ENCODE results near the gene EPO. TPM values are rescaled to one million over a fixed set of nuclear protein-coding genes. Genes with fewer than 3 reads are reported as not detected.

Gene EPO
- total RNA-seq, result not detected in 2 replicates

GRCh38 chr7:100720279-100720670 is at the start of gene EPO:
Gene EPO, plus strand, starts transcription at chr7:100720468. Its CDS starts 513 bp downstream, at chr7:100720981.

GRCh38 chr7:100673302-100673941 is 46.8 kb upstream of the EPO start, which contains the start of gene GNB2:
Gene GNB2, plus strand, starts transcription at chr7:100673740. Its CDS starts 2,526 bp downstream, at chr7:100676266.

GRCh38 chr7:100694098-100694745 is 26.0 kb upstream of the EPO start, which contains the start of gene GIGYF1:
Gene GIGYF1, minus strand, starts transcription at chr7:100694250. Its CDS starts 6,012 bp downstream, at chr7:100688238.

GRCh38 chr7:100705753-100706671 is 14.3 kb upstream of the EPO start, which contains the start of gene POP7:
Gene POP7, plus strand, starts transcription at chr7:100706121. Its CDS starts 710 bp downstream, at chr7:100706831.

Other genes with a start within 250 kb of the EPO start
- 47.4 and 52.5 TPM in 2 replicates for gene TSC22D4, start 241.3 kb upstream of the EPO start, total RNA-seq
- 1.8 and 3.9 TPM in 2 replicates for gene NYAP1, start 236.5 kb upstream of the EPO start, total RNA-seq
- 9.1 and 16.0 TPM in 2 replicates for gene AGFG2, start 181.3 kb upstream of the EPO start, total RNA-seq
- 0.34 and 1.2 TPM in 2 replicates for gene SAP25, start 146.6 kb upstream of the EPO start, total RNA-seq
- 34.2 and 58.7 TPM in 2 replicates for gene LRCH4, start 134.3 kb upstream of the EPO start, total RNA-seq
- 0.50 and 1.0 TPM in 2 replicates for gene FBXO24, start 134.1 kb upstream of the EPO start, total RNA-seq
- 396 and 411 TPM in 2 replicates for gene PCOLCE, start 118.1 kb upstream of the EPO start, total RNA-seq
- gene MOSPD3, start 107.9 kb upstream of the EPO start, total RNA-seq, result 17.2 and 21.4 TPM in 2 replicates
- gene TFR2, start 78.9 kb upstream of the EPO start, total RNA-seq, result 0.17 and 0.30 TPM in 2 replicates
- gene ACTL6B, start 64.0 kb upstream of the EPO start, total RNA-seq, result not detected in 2 replicates
- gene GNB2, start 46.7 kb upstream of the EPO start, total RNA-seq, result 283 and 322 TPM in 2 replicates
- 9.2 and 11.8 TPM in 2 replicates for gene GIGYF1, start 26.2 kb upstream of the EPO start, total RNA-seq
- 56.2 and 63.2 TPM in 2 replicates for gene POP7, start 14.3 kb upstream of the EPO start, total RNA-seq
- gene ZAN, start 13.1 kb downstream of the EPO start, total RNA-seq, result not detected in 2 replicates
- gene EPHB4, start 107.1 kb downstream of the EPO start, total RNA-seq, result 42.2 and 46.8 TPM in 2 replicates
- gene SLC12A9, start 132.2 kb downstream of the EPO start, total RNA-seq, result 17.1 and 18.0 TPM in 2 replicates
- gene TRIP6, start 146.9 kb downstream of the EPO start, total RNA-seq, result 76.3 and 95.2 TPM in 2 replicates
- gene SRRT, start 154.6 kb downstream of the EPO start, total RNA-seq, result 93.8 and 104 TPM in 2 replicates
- 3.2 and 6.7 TPM in 2 replicates for gene UFSP1, start 169.2 kb downstream of the EPO start, total RNA-seq
- gene ACHE, start 175.4 kb downstream of the EPO start, total RNA-seq, result 0.34 TPM in 1 of 2 replicates, not detected in the other
- gene MUC3A, start 229.1 kb downstream of the EPO start, total RNA-seq, result not detected in 2 replicates
- 1.2 and 1.8 TPM in 2 replicates for gene MUC12, start 249.1 kb downstream of the EPO start, total RNA-seq

Data from bronchus fibroblast of lung (primary cell).